Panc1 (cell line): ENCODE results near the gene RETSAT. TPM values are rescaled to one million over a fixed set of nuclear protein-coding genes. Genes with fewer than 3 reads are reported as not detected.
A peak's percentile ranks its signal among the peaks of the same experiment; 100 is the strongest.

ENCODE experiments used
- ATAC-seq: fragments of 200-7000 bp; cut with Tn5 transposase; 2 replicates; pipeline ENCODE4 v1.9.1; 2020; ENCODE audit warnings: mild to moderate bottlenecking, moderate library complexity
- BruUV-seq: library from RNA; stranded (reverse); fragments of 400-500 nt; replicated peaks from 2 replicates; lab custom pipeline; 2021; lab: Mats Ljungman, UMichigan
- CTCF ChIA-PET: fragments of 300-600 bp; sonication (Branson Sonifier 250); formaldehyde crosslinking; loops from one replicate; lab custom pipeline; 2022; ENCODE audit warnings: antibody characterized with exemption; lab: Charles Lee
- POLR2A ChIA-PET: fragments of 300-600 bp; sonication (Branson Sonifier 250); formaldehyde crosslinking; loops from one replicate; lab custom pipeline; 2022; ENCODE audit warnings: antibody characterized with exemption; lab: Charles Lee
- DNase-seq: peaks from one replicate; pipeline ENCODE4 v3.0.0-alpha.2; 2010; ENCODE audit warnings: low read depth, low spot score
- H3K27ac ChIP-seq: 2 replicates; pipeline ENCODE4 v1.5.1; 2011; ENCODE audit warnings: mild to moderate bottlenecking, low read length, inconsistent platforms
- H3K27me3 ChIP-seq: fragments of 200-500 bp; sonication (Bioruptor generic); 2 replicates; pipeline ENCODE4 v1.6.0; 2014; ENCODE audit warnings: low read length, inconsistent platforms; ENCODE audit not compliant: control insufficient read depth, insufficient read depth
- H3K36me3 ChIP-seq: fragments of 200-500 bp; sonication (Bioruptor generic); 2 replicates; pipeline ENCODE4 v1.5.1; 2014; ENCODE audit warnings: inconsistent platforms, mild to moderate bottlenecking, low read length, moderate library complexity; ENCODE audit not compliant: control insufficient read depth, insufficient read depth
- H3K4me1 ChIP-seq: 2 replicates; pipeline ENCODE4 v1.5.1; 2011; ENCODE audit warnings: inconsistent platforms, mild to moderate bottlenecking, low read length, moderate library complexity; ENCODE audit not compliant: control insufficient read depth, insufficient read depth
- H3K4me3 ChIP-seq, 2 experiments: 2 replicates each; pipeline ENCODE4 v1.5.1; 2011 to 2012; ENCODE audit warnings: low read depth in 2 of 2, low read length in 2 of 2, mild to moderate bottlenecking in 2 of 2, inconsistent platforms in 1 of 2, moderate library complexity in 1 of 2
- H3K9me3 ChIP-seq: fragments of 200-500 bp; sonication (Bioruptor generic); 2 replicates; pipeline ENCODE4 v1.5.1; 2014; ENCODE audit warnings: low read depth, mild to moderate bottlenecking, inconsistent platforms, low read length, moderate library complexity; ENCODE audit not compliant: control insufficient read depth, insufficient read depth
- POLR2AphosphoS5 ChIP-seq: IDR thresholded peaks from 2 replicates; pipeline ENCODE4 v1.6.1; 2012; ENCODE audit warnings: mild to moderate bottlenecking, low read depth, low read length, moderate library complexity
- SIN3A ChIP-seq: IDR thresholded peaks from 2 replicates; pipeline ENCODE4 v1.6.1; 2012; ENCODE audit warnings: low read depth, mild to moderate bottlenecking, low read length, moderate library complexity, borderline replicate concordance; ENCODE audit not compliant: insufficient read depth
- TCF7L2 ChIP-seq: IDR thresholded peaks from 2 replicates; pipeline ENCODE4 v1.6.1; 2011; ENCODE audit warnings: mild to moderate bottlenecking, low read depth, low read length, inconsistent platforms
- in situ Hi-C: cut with HindIII; loops from 2 replicates; pipeline ENCODE4 v1.10.0; 2016; ENCODE audit warnings: low sequenced_read_pairs, low pct_unique_long_range_greater_than_20kb
- intact Hi-C: fragments of 100-400 bp; cut with micrococcal nuclease; formaldehyde crosslinking; loops from one replicate; pipeline ENCODE4 v1.10.0; 2022; ENCODE audit not compliant: unreplicated experiment
- total RNA-seq: library from RNA; stranded (reverse); gene quantifications from one replicate; pipeline ENCODE4 v1.2.1, GENCODE V29; 2021; ENCODE audit not compliant: unreplicated experiment
- TF ChIP-seq, protein P1 (sequence below): fragments of 450-650 bp; IDR thresholded peaks from 2 replicates; pipeline ENCODE4 v1.5.1; 2017; ENCODE audit warnings: mild to moderate bottlenecking
- TF ChIP-seq, protein P2 (sequence below), 2 experiments: IDR thresholded peaks; 2 replicates each; pipeline ENCODE4 v1.6.1; 2011 to 2012; ENCODE audit warnings: low read depth in 2 of 2, control low read depth in 1 of 2, low read length in 1 of 2, mild to moderate bottlenecking in 1 of 2, moderate library complexity in 1 of 2; ENCODE audit not compliant: insufficient read depth in 1 of 2

RETSAT gene
- total RNA-seq, 1 experiment from 2014 or later, result 50.9 TPM

GRCh38 chr2:85397925-85398331 is 43.6 kb upstream of the RETSAT start:
- TF ChIP-seq SIN3A (no peak), POLR2AphosphoS5 (no peak), TCF7L2 (no peak)
- TF ChIP-seq, protein P1, sequence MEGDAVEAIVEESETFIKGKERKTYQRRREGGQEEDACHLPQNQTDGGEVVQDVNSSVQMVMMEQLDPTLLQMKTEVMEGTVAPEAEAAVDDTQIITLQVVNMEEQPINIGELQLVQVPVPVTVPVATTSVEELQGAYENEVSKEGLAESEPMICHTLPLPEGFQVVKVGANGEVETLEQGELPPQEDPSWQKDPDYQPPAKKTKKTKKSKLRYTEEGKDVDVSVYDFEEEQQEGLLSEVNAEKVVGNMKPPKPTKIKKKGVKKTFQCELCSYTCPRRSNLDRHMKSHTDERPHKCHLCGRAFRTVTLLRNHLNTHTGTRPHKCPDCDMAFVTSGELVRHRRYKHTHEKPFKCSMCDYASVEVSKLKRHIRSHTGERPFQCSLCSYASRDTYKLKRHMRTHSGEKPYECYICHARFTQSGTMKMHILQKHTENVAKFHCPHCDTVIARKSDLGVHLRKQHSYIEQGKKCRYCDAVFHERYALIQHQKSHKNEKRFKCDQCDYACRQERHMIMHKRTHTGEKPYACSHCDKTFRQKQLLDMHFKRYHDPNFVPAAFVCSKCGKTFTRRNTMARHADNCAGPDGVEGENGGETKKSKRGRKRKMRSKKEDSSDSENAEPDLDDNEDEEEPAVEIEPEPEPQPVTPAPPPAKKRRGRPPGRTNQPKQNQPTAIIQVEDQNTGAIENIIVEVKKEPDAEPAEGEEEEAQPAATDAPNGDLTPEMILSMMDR, result no peak
- TF ChIP-seq, protein P2, sequence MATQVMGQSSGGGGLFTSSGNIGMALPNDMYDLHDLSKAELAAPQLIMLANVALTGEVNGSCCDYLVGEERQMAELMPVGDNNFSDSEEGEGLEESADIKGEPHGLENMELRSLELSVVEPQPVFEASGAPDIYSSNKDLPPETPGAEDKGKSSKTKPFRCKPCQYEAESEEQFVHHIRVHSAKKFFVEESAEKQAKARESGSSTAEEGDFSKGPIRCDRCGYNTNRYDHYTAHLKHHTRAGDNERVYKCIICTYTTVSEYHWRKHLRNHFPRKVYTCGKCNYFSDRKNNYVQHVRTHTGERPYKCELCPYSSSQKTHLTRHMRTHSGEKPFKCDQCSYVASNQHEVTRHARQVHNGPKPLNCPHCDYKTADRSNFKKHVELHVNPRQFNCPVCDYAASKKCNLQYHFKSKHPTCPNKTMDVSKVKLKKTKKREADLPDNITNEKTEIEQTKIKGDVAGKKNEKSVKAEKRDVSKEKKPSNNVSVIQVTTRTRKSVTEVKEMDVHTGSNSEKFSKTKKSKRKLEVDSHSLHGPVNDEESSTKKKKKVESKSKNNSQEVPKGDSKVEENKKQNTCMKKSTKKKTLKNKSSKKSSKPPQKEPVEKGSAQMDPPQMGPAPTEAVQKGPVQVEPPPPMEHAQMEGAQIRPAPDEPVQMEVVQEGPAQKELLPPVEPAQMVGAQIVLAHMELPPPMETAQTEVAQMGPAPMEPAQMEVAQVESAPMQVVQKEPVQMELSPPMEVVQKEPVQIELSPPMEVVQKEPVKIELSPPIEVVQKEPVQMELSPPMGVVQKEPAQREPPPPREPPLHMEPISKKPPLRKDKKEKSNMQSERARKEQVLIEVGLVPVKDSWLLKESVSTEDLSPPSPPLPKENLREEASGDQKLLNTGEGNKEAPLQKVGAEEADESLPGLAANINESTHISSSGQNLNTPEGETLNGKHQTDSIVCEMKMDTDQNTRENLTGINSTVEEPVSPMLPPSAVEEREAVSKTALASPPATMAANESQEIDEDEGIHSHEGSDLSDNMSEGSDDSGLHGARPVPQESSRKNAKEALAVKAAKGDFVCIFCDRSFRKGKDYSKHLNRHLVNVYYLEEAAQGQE (IDR thresholded peaks at IDR 0.05; ENCODE audit: insufficient read depth in 1 of 2, low read depth in 2 of 2, low read length in 1 of 2), result no peak
- no peak for ATAC-seq
- no peak overlapping the region for H3K27ac ChIP-seq
- CTCF ChIA-PET, result interaction anchor here (0.6 kb wide), 1 partner anchor 308 kb away, joined by 3 read pairs; no protein-coding TSS in a partner anchor
- intact Hi-C loops (no loop called here), in situ Hi-C loops (no loop called here)
- no peaks in the 10 kb centered on the region for H3K9me3 ChIP-seq
- no peaks in the 10 kb centered on the region for H3K27me3 ChIP-seq
- no TSS peak for BruUV-seq
- no peak for DNase-seq
- H3K4me3 ChIP-seq, result no peak overlapping the region
- POLR2A ChIA-PET, result no interaction called here
- no peaks in the 10 kb centered on the region for H3K4me1 ChIP-seq
- no peaks in the 10 kb centered on the region for H3K36me3 ChIP-seq

- Histone ChIP-seq H3K36me3 (no peaks in the 10 kb centered on the region), H3K4me1 (no peaks in the 10 kb centered on the region), H3K27ac (0 out of 2 replicates have a peak overlapping the region, but pooled peaks have one; percentile 18), H3K27me3 (no peaks in the 10 kb centered on the region), H3K9me3 (no peaks in the 10 kb centered on the region), H3K4me3 (no peak overlapping the region)
- intact Hi-C loops, result no loop called here
- POLR2A ChIA-PET, result no interaction called here
- no peak for ATAC-seq
- TF ChIP-seq POLR2AphosphoS5 (no peak), SIN3A (no peak), TCF7L2 (no peak)
- TF ChIP-seq, protein P2 (IDR thresholded peaks at IDR 0.05; ENCODE audit: insufficient read depth in 1 of 2, low read depth in 2 of 2, low read length in 1 of 2), result no peak
- no peak for DNase-seq
- in situ Hi-C loops, result no loop called here
- CTCF ChIA-PET, result no interaction called here
- BruUV-seq, result no TSS peak
Measured at GRCh38 chr2:85396531-85397470, 42.5 kb upstream of the RETSAT start.
